SK-N-SH treated with all-trans-retinoic acid at 6 μM for 48 hours (cell line): ENCODE data around the gene RPL7A.
"Not testable (repeated sequence)": the region's sequence is repeated elsewhere in the genome, so short reads cannot be mapped to it uniquely, and the experiment has no call there.

Source experiments
- ATAC-seq: fragments of 200-7000 bp; cut with Tn5 transposase; 3 replicates; pipeline ENCODE4 v1.9.1; 2020; ENCODE audit warnings: mild to moderate bottlenecking, moderate library complexity
- BACH2 ChIP-seq: fragments of 250-450 bp; sonication (Bioruptor Pico); IDR thresholded peaks from 2 replicates; pipeline ENCODE4 v1.9.0; 2021; ENCODE audit warnings: mild to moderate bottlenecking, borderline replicate concordance
- CSDC2 ChIP-seq: fragments of 250-450 bp; sonication (Bioruptor Pico); IDR thresholded peaks from 2 replicates; pipeline ENCODE4 v1.5.0; 2020; ENCODE audit warnings: mild to moderate bottlenecking, moderate library complexity
- ESRRG ChIP-seq: fragments of 250-450 bp; sonication (Bioruptor Pico); IDR thresholded peaks from 2 replicates; pipeline ENCODE4 v1.6.1; 2021; ENCODE audit warnings: mild to moderate bottlenecking
- GLIS3 ChIP-seq: fragments of 250-450 bp; sonication (Bioruptor Pico); IDR thresholded peaks from 2 replicates; pipeline ENCODE4 v1.5.0; 2020; ENCODE audit warnings: mild to moderate bottlenecking, moderate library complexity
- ISL1 ChIP-seq: fragments of 250-450 bp; sonication (Bioruptor Pico); IDR thresholded peaks from 2 replicates; pipeline ENCODE4 v2.1.2; 2022; ENCODE audit warnings: mild to moderate bottlenecking, moderate library complexity
- OSR1 ChIP-seq: fragments of 250-450 bp; sonication (Bioruptor Pico); IDR thresholded peaks from 2 replicates; pipeline ENCODE4 v1.8.0; 2022; ENCODE audit warnings: moderate library complexity, mild to moderate bottlenecking, inconsistent platforms
- PATZ1 ChIP-seq: fragments of 250-450 bp; sonication (Bioruptor Pico); IDR thresholded peaks from 2 replicates; pipeline ENCODE4 v1.8.0; 2020; ENCODE audit warnings: mild to moderate bottlenecking, moderate library complexity, borderline replicate concordance
- POU6F1 ChIP-seq: fragments of 250-450 bp; sonication (Bioruptor Pico); IDR thresholded peaks from 2 replicates; pipeline ENCODE4 v1.8.0; 2021; ENCODE audit warnings: low read depth, mild to moderate bottlenecking, moderate library complexity, borderline replicate concordance
- PPARA ChIP-seq: fragments of 250-450 bp; sonication (Bioruptor Pico); IDR thresholded peaks from 2 replicates; pipeline ENCODE4 v1.5.0; 2020; ENCODE audit warnings: mild to moderate bottlenecking, borderline replicate concordance
- SNAI2 ChIP-seq: fragments of 250-450 bp; sonication (Bioruptor Pico); IDR thresholded peaks from 2 replicates; pipeline ENCODE4 v1.5.0; 2020; ENCODE audit warnings: mild to moderate bottlenecking, moderate library complexity
- TOX ChIP-seq: fragments of 250-450 bp; sonication (Bioruptor Pico); IDR thresholded peaks from 2 replicates; pipeline ENCODE4 v1.8.0; 2021; ENCODE audit warnings: mild to moderate bottlenecking, moderate library complexity, borderline replicate concordance
- TSHZ2 ChIP-seq: fragments of 250-450 bp; sonication (Bioruptor Pico); IDR thresholded peaks from 2 replicates; pipeline ENCODE4 v1.5.0; 2020; ENCODE audit warnings: mild to moderate bottlenecking, moderate library complexity
- ZC3H10 ChIP-seq: fragments of 250-450 bp; sonication (Bioruptor Pico); IDR thresholded peaks from 2 replicates; pipeline ENCODE4 v1.5.1; 2021; ENCODE audit warnings: mild to moderate bottlenecking, moderate library complexity
- ZFP30 ChIP-seq: fragments of 450-650 bp; formaldehyde crosslinking; IDR thresholded peaks from 2 replicates; pipeline ENCODE4 v1.5.0; 2022; ENCODE audit warnings: mild to moderate bottlenecking, moderate library complexity
- ZNF565 ChIP-seq: fragments of 450-650 bp; formaldehyde crosslinking; conservative IDR thresholded peaks from 2 replicates; pipeline ENCODE4 v1.5.0; 2020; ENCODE audit warnings: low read depth, mild to moderate bottlenecking, moderate library complexity
- ZNF70 ChIP-seq: fragments of 450-650 bp; formaldehyde crosslinking; IDR thresholded peaks from 2 replicates; pipeline ENCODE4 v1.5.0; 2020; ENCODE audit warnings: mild to moderate bottlenecking, moderate library complexity
- ZNF8 ChIP-seq: fragments of 450-650 bp; formaldehyde crosslinking; IDR thresholded peaks from 2 replicates; pipeline ENCODE4 v1.5.0; 2020; ENCODE audit warnings: mild to moderate bottlenecking, moderate library complexity
- TF ChIP-seq, protein P1 (sequence below): fragments of 250-450 bp; sonication (Bioruptor Pico); IDR thresholded peaks from 2 replicates; pipeline ENCODE4 v1.5.1; 2021; ENCODE audit warnings: mild to moderate bottlenecking, moderate library complexity
- TF ChIP-seq, protein P2 (sequence below): fragments of 250-450 bp; sonication (Bioruptor Pico); IDR thresholded peaks from 2 replicates; pipeline ENCODE4 v1.5.1; 2020; ENCODE audit warnings: low read depth, mild to moderate bottlenecking, moderate library complexity

Gene RPL7A

DNA sequence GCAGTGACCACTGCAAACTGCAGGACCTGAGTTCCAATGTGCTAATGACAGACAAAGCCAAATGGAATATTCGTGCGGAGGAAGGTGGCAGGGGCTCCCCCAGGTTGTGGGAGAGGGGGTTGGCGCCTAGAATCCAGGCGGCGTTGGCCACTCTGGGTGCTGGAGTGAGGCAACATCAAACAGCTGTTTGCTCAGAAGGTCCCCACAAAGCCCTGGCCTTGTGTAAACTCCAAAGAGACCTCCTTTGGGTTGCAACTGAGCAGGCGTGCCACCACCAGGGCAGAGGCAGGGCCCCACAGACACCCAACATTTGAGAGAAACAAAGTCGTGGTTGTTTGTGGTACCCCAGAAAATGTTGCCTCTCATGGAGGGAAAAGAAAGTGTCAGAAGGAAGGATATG, 42.7 kb downstream of the RPL7A start:
- ATAC-seq, result no peak
- TF ChIP-seq TOX, result no peak
- TF ChIP-seq, protein P1, sequence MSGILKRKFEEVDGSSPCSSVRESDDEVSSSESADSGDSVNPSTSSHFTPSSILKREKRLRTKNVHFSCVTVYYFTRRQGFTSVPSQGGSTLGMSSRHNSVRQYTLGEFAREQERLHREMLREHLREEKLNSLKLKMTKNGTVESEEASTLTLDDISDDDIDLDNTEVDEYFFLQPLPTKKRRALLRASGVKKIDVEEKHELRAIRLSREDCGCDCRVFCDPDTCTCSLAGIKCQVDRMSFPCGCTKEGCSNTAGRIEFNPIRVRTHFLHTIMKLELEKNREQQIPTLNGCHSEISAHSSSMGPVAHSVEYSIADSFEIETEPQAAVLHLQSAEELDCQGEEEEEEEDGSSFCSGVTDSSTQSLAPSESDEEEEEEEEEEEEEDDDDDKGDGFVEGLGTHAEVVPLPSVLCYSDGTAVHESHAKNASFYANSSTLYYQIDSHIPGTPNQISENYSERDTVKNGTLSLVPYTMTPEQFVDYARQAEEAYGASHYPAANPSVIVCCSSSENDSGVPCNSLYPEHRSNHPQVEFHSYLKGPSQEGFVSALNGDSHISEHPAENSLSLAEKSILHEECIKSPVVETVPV (CRISPR knock-in tag), result no peak
- no peak for TF ChIP-seq ZNF565 (CRISPR knock-in tag)
- no peak for TF ChIP-seq CSDC2 (CRISPR knock-in tag)

GRCh38 chr9:133391449-133391848, 43.4 kb downstream of the RPL7A start:
- not testable (repeated sequence) for ATAC-seq

- ATAC-seq, result not testable (repeated sequence)
Measured at GRCh38 chr9:133392308-133392707, 44.3 kb downstream of the RPL7A start.

- TF ChIP-seq BACH2 (CRISPR knock-in tag) (no peak), GLIS3 (no peak), ZFP30 (CRISPR knock-in tag) (no peak), TOX (no peak), ESRRG (CRISPR knock-in tag) (no peak), CSDC2 (CRISPR knock-in tag) (no peak), ISL1 (CRISPR knock-in tag) (no peak), ZNF565 (CRISPR knock-in tag) (no peak), PPARA (no peak), ZC3H10 (no peak), TSHZ2 (CRISPR knock-in tag) (no peak), OSR1 (CRISPR knock-in tag) (no peak), ZNF8 (no peak), SNAI2 (no peak), PATZ1 (CRISPR knock-in tag) (no peak), POU6F1 (CRISPR knock-in tag) (no peak), ZNF70 (CRISPR knock-in tag) (no peak)
- TF ChIP-seq, protein P2, sequence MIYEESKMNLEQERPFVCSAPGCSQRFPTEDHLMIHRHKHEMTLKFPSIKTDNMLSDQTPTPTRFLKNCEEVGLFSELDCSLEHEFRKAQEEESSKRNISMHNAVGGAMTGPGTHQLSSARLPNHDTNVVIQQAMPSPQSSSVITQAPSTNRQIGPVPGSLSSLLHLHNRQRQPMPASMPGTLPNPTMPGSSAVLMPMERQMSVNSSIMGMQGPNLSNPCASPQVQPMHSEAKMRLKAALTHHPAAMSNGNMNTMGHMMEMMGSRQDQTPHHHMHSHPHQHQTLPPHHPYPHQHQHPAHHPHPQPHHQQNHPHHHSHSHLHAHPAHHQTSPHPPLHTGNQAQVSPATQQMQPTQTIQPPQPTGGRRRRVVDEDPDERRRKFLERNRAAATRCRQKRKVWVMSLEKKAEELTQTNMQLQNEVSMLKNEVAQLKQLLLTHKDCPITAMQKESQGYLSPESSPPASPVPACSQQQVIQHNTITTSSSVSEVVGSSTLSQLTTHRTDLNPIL (CRISPR knock-in tag), result no peak
- ATAC-seq, result no peak
Measured at GRCh38 chr9:133393399-133393798, 45.4 kb downstream of the RPL7A start.

DNA sequence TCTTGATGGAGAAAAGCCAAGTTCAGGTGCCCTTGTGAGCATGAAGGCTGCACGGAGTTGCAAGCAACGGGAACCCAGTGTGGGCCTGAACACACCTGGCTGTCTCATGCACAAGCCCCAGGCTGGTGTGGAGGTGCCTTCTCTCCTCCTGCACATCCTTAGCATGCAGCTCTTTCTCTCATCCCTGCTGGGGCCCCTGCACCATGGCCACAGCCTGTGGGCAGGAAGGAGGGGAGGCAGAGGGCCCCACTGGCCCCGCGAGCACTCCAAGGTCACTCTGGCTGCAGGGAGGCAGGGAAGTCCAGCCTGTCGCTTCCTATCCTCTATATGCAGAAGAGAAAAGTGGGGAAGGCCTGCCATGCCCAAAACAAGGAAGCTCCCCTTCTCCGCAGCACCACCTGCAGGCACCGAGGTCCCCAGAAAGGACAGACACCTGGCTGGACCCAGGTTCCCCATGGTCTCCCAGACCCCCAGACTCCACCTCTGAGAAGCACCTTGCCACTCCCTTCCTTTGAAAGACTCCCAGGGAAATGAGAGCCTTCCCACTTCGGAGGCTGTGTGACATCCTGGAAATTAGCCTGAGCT, 46.8 kb downstream of the RPL7A start:
- no peak for ATAC-seq
- TF ChIP-seq, protein P1 (CRISPR knock-in tag), result no peak
- TF ChIP-seq ESRRG (CRISPR knock-in tag) (no peak), GLIS3 (no peak), ZNF70 (CRISPR knock-in tag) (no peak), POU6F1 (CRISPR knock-in tag) (no peak)
